Spleen (tissue), 11 donors: ENCODE results near the gene DENND1A. TPM values are rescaled to one million over a fixed set of nuclear protein-coding genes. Genes with fewer than 3 reads are reported as not detected.

ENCODE experiments used
- DNase-seq: peaks from one replicate; pipeline ENCODE4 v3.0.0-alpha.2; 2020
- H3K27ac ChIP-seq, 8 donors: fragments of 200-600 bp; sonication (generic) in 7 of 8; 1 replicate in 4 of 8; 2 replicates in 4 of 8; pipeline versions ENCODE4 v1.5.0 to v1.8.0; 2016 to 2021; ENCODE audit warnings: inconsistent platforms in 4 of 8, mild to moderate bottlenecking in 4 of 8, moderate library complexity in 1 of 8
- H3K27me3 ChIP-seq, 7 donors: fragments of 200-600 bp; sonication (generic) in 6 of 7; replicated peaks in 1 of 7; 1 replicate in 4 of 7; 2 replicates in 3 of 7; pipeline versions ENCODE4 v1.5.0 to v1.8.0; 2016 to 2021; ENCODE audit warnings: inconsistent platforms in 3 of 7, mild to moderate bottlenecking in 1 of 7
- H3K36me3 ChIP-seq, 6 donors: fragments of 200-600 bp; sonication (generic) in 5 of 6; 1 replicate in 4 of 6; 2 replicates in 2 of 6; pipeline versions ENCODE4 v1.5.0 to v1.8.0; 2016 to 2021; ENCODE audit warnings: inconsistent platforms in 2 of 6
- H3K4me1 ChIP-seq, 6 donors: fragments of 200-600 bp; sonication (generic) in 5 of 6; 1 replicate in 3 of 6; 2 replicates in 3 of 6; pipeline versions ENCODE4 v1.5.0 to v1.8.0; 2016 to 2021; ENCODE audit warnings: inconsistent platforms in 3 of 6
- H3K4me3 ChIP-seq, 8 donors: fragments of 200-600 bp; sonication (generic) in 7 of 8; 1 replicate in 4 of 8; 2 replicates in 4 of 8; pipeline versions ENCODE4 v1.5.0 to v1.8.0; 2016 to 2021; ENCODE audit warnings: inconsistent platforms in 4 of 8, mild to moderate bottlenecking in 4 of 8, moderate library complexity in 2 of 8
- H3K9me3 ChIP-seq, 8 donors: fragments of 200-600 bp; sonication (generic) in 7 of 8; 1 replicate in 4 of 8; 2 replicates in 4 of 8; pipeline versions ENCODE4 v1.5.0 to v1.8.0; 2016 to 2021; ENCODE audit warnings: inconsistent platforms in 4 of 8
- POLR2A ChIP-seq, 3 donors: fragments of 450-650 bp; IDR thresholded peaks; one replicate each; pipeline ENCODE4 v1.5.1; 2017; ENCODE audit warnings: antibody characterized with exemption in 3 of 3, mild to moderate bottlenecking in 1 of 3
- POLR2AphosphoS5 ChIP-seq, 3 donors: sonication (generic); formaldehyde crosslinking; IDR thresholded peaks; one replicate each; pipeline ENCODE4 v1.5.1; 2017; ENCODE audit warnings: antibody characterized with exemption in 3 of 3
- WGBS, 5 donors: extraction: QIAGEN DNeasy Blood & Tissue Kit in 3 of 5; methylation state at CpG; one replicate each; pipeline versions ENCODE4 v1.1.5 to v1.1.7; 2013 to 2018; 5-methylcytosine and 5-hydroxymethylcytosine counted together
- intact Hi-C: fragments of 100-400 bp; cut with DNase I; formaldehyde crosslinking; loops from one replicate; pipeline ENCODE4 v1.15.0; 2023; ENCODE audit warnings: low total_unique reads
- polyA plus RNA-seq, 3 donors: library from polyadenylated mRNA; stranded (reverse); fragments of 200-250 nt; gene quantifications; one replicate each; pipeline ENCODE4 v1.2.1, GENCODE V29; 2013
- total RNA-seq, 7 donors: library from RNA; depleted of rRNA in 3 of 7; stranded (reverse); fragments of >200 nt in 3 of 7; fragmentation: NEBNext Ultra II Directional in 4 of 7; extraction: Animal tissue kit (Norgen Biotek cat#: 25700) in 4 of 7; gene quantifications; one replicate each; pipeline versions ENCODE4 v1.1.0 to v1.2.1, GENCODE V29; 2016 to 2021
- TF ChIP-seq, protein P1 (sequence below), 11 experiments: fragments of 200-600 bp in 7 of 11; fragments of 450-650 bp in 4 of 11; sonication (generic) in 4 of 11; IDR thresholded peaks in 8 of 11; conservative IDR thresholded peaks in 3 of 11; 1 replicate in 7 of 11; 2 replicates in 4 of 11; pipeline versions ENCODE4 v1.4.0 to v1.8.0; 2016 to 2021; ENCODE audit warnings: antibody characterized with exemption in 11 of 11, inconsistent platforms in 4 of 11, mild to moderate bottlenecking in 1 of 11
- donor health status: healthy with polysubstance abuse.
- donor health status: DM: no; HTN: no; CAD: no; lungs with moderate emphysema.
- donor health status: DM: no; HTN: no; CAD: no.
- donor health status: Bipolar disorder and iron deficiency.
- donor health status: healthy.
- donor health status: DM: no; HTN: no; CAD: no.
- donor health status: DM: yes; HTN: yes; CAD: no.

DENND1A gene
- total and polyA plus RNA-seq, 10 donors, result 5.4 to 59.3 (median 48.8) TPM

DNA sequence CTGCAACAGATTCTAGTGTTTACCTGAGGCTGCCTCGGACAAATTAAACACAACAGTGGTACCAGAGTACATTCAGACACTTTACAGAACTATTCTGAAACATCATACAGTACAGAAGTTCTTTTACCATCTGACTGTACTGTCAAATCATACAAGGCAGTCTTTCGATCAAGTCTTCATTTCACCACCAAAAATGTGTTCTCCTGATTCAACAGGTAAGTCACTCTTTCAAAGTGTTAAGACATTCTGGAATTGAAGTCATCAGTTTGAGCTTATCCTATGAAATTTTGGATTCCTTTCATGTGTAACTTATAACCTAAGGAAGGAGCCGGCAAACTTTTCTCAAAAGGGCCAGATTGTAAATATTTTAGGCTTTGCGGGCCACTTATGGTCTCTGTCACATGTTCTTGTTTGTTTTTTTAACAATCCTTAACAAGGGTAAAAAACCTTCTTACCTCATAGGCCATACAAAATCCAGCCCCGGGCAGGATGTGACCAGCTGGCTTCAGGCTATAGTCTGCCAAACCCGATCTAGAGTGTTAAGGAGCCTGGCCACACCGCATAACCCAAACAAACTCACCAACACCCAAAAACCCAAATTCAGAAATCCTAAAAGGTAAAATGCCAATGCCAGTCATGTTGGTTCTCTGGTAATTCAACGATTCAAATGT is 151.6 kb downstream of the DENND1A start:
- Histone ChIP-seq H3K9me3 (no peaks in the 10 kb centered on the region), H3K27me3 (no peaks in the 10 kb centered on the region), H3K27ac (no peak overlapping the region), H3K4me3 (no peak overlapping the region), H3K36me3 (no peaks in the 10 kb centered on the region), H3K4me1 (peaks cover 3 to 34% (median 23%) of the 10 kb centered on the region in 6 donors)
- WGBS, 5 donors, result 90 to 94% (median 92%) methylated on average over 8 of the region's 8 CpGs
- intact Hi-C loops, result no loop called here
- TF ChIP-seq POLR2A (IDR thresholded peaks at IDR 0.05) (no peak), POLR2AphosphoS5 (IDR thresholded peaks at IDR 0.05) (no peak)
- TF ChIP-seq, protein P1, sequence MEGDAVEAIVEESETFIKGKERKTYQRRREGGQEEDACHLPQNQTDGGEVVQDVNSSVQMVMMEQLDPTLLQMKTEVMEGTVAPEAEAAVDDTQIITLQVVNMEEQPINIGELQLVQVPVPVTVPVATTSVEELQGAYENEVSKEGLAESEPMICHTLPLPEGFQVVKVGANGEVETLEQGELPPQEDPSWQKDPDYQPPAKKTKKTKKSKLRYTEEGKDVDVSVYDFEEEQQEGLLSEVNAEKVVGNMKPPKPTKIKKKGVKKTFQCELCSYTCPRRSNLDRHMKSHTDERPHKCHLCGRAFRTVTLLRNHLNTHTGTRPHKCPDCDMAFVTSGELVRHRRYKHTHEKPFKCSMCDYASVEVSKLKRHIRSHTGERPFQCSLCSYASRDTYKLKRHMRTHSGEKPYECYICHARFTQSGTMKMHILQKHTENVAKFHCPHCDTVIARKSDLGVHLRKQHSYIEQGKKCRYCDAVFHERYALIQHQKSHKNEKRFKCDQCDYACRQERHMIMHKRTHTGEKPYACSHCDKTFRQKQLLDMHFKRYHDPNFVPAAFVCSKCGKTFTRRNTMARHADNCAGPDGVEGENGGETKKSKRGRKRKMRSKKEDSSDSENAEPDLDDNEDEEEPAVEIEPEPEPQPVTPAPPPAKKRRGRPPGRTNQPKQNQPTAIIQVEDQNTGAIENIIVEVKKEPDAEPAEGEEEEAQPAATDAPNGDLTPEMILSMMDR (IDR thresholded peaks at IDR 0.05 in 8 of 11, conservative IDR thresholded peaks at IDR 0.05 in 3 of 11), result no peak
- no peak for DNase-seq

DNA sequence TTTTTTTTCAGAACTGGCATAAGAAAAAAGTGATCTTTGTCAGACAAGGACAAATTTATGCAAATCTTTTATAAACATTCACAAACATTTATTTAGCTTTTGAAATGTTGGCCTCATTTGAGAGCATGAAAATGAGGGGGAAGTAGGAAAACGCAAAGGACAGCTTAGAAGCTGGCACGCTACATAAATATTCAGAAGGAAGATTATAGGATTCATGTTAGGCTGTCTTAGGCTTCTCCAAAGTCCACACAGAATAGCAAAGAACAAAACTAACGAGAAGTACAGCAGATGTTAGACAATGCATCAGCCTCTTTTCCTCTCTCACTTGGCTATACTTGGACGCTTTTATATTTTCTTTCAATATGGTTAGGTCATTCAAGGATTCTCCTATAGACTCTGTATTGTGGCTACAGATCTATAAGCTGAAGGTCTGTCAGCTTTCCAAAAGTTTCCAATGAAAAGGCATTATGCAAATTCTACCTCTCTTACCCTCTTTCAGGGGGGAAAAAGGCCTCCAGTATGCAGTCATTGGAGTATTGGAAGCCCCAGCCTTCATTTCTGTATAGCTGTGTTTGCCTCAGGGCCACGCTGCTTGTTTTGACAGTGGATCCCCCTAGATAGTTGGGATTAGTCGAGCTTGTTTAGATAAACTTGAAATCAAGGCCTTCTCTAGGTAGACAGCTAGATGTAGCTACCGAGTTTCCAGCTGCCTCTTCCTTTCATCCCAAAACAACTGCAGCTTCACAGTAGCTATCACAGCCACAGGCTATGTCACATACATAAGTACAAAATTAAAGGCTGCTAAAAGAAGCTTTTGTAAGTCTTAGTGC is 153.0 kb downstream of the DENND1A start:
- DNase-seq, result no peak
- Histone ChIP-seq H3K9me3 (no peaks in the 10 kb centered on the region), H3K4me3 (no peak overlapping the region), H3K36me3 (no peaks in the 10 kb centered on the region), H3K27ac (no peak overlapping the region), H3K27me3 (no peaks in the 10 kb centered on the region), H3K4me1 (peaks cover 3 to 47% (median 28%) of the 10 kb centered on the region in 6 donors)
- 83 to 92% (median 89%) methylated on average over 7 of the region's 7 CpGs for WGBS, 5 donors
- intact Hi-C loops, result no loop called here
- TF ChIP-seq POLR2AphosphoS5 (IDR thresholded peaks at IDR 0.05), result no peak
- TF ChIP-seq, protein P1 (IDR thresholded peaks at IDR 0.05 in 8 of 11, conservative IDR thresholded peaks at IDR 0.05 in 3 of 11), result no peak
- no peak for TF ChIP-seq POLR2A (IDR thresholded peaks at IDR 0.05)

GRCh38 chr9:123775289-123776284 is 154.3 kb downstream of the DENND1A start:
- Histone ChIP-seq H3K4me3 (no peak overlapping the region), H3K36me3 (no peaks in the 10 kb centered on the region), H3K4me1 (peaks cover 3 to 49% (median 28%) of the 10 kb centered on the region in 6 donors), H3K27ac (no peak overlapping the region), H3K9me3 (no peaks in the 10 kb centered on the region), H3K27me3 (no peaks in the 10 kb centered on the region)
- DNase-seq, result no peak
- intact Hi-C loops, result no loop called here
- TF ChIP-seq, protein P1 (IDR thresholded peaks at IDR 0.05 in 8 of 11, conservative IDR thresholded peaks at IDR 0.05 in 3 of 11), result no peak
- no peak for TF ChIP-seq POLR2A (IDR thresholded peaks at IDR 0.05)
- TF ChIP-seq POLR2AphosphoS5 (IDR thresholded peaks at IDR 0.05), result no peak
- WGBS, 5 donors, result 64 to 71% (median 68%) methylated on average over 8 of the region's 8 CpGs
